Urothelium cell line (cell line): ENCODE data around the gene HPCAL4.

Experiments used
- DNase-seq: peaks from one replicate; pipeline ENCODE4 v3.0.0; 2011; ENCODE audit warnings: low spot score, mixed read lengths
- FAIRE-seq: peaks from 2 replicates; lab custom pipeline; 2011; peaks lifted over from hg19 to GRCh38; lab: Jason Lieb, UNC

Gene HPCAL4

DNA sequence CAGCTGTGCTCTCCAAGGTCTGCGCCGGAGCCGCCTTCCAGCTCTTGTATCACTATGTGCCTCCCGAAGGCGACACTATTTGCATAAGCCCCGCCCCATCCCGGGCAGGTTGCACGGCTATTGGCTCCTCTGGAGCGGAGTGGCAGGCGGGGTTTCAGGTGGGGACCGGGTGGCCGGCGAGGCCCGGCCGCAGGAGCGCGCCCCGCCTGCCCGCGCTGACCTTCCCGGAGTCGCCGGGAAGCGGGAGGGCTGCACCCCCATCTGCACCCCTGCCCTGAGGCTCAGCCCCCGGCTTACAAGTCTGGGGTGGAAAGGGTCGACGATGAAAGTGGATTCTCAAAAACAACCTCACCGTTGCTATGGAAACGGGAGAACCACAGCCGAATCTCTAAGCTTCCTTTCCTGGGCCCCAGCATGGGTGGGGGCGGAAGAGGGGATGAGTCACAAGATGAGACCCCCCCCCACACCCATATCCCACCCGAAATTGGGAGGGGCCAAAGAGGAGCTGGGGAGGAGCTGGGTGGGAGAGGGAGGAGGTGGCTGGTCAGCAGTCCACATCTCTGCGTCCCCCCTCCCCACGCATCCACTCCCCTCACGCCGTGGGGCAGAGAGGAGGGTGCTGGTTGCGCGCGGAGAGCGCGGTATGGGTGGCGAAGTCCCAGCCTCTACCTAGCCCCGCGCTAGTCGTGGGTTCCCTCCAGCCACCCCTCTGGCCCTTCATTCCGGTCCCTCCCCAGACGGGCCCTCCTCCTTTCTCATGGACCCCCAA, at the start of gene HPCAL4:
Gene HPCAL4, minus strand, starts transcription at position 51 of the 769 bp plus-strand sequence. CDS start 6,830 bp downstream, outside the sequence.
- DNase-seq (peak; percentile 95), FAIRE-seq (peak; percentile 96)

DNA sequence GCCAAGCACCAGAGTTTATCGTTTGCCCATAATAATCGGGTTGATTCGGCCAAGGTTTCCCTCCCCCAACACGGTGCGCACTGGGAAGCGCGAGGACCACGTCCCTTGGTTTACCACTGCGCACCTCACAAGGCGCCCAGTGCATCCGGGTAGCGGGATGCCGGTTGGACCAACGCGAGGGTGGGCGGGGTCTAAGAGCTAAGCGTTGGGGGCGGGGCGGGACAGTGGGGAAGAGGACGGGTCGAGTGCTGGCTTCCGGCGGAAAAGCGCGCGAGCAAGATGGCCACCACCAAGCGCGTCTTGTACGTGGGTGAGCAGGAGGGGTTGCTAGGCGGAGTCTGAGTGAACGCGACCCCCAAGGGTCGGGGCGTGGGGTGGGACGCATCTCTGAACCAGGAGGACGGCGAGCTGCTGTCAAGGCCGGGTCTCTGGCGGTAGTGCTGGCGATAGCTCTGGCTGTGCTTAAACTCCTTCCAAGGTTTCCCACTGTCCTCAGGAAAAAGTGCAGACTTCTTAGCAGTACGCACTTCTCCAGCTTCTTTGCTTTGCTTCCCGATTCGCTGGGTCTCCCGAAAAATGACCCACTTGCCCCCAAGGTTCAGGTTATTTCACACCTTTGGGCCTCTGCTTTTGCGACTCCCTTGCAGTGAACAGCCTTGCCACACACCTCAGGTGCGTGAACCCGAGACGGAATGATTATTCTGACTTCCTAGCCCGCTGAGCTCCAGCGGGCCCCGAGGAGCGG, 47.6 kb upstream of the HPCAL4 start, which contains the start of gene PPIE:
Gene PPIE, plus strand, starts transcription at position 261 of the 745 bp plus-strand sequence. Its CDS starts 19 bp downstream, at position 280.
- DNase-seq (peak; percentile 95), FAIRE-seq (peak; percentile 97)

DNA sequence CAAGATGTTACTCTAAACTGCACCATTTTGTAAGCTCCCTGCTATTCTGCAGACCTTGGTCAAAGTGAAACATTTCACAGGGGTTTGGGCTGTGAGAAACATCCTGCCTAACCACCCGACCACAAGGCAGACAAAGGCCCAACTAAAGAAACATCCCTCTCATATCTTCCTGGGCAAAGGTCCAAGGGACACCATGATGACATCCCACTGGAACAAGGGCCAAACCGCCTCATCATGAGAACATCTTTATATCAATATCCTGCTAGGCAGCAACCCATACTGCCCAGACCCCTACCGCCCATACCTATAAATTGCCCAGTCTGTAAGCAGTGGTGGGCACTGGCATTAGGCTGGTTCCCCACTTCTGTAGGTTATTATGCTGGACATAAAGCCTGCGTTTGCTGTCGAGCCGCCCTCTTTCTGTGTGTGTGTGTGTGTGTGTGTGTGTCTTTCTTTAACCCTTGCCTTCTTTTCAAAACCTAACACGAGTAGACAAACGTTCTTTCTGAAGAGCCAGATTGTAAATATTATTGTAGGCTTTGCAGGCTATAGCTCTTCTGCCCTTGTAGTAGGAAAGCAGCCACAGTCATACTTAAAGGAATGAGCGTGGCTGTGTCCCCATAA, 46.4 kb upstream of the HPCAL4 start:
- DNase-seq: no peak
- peak; percentile 17 for FAIRE-seq

DNA sequence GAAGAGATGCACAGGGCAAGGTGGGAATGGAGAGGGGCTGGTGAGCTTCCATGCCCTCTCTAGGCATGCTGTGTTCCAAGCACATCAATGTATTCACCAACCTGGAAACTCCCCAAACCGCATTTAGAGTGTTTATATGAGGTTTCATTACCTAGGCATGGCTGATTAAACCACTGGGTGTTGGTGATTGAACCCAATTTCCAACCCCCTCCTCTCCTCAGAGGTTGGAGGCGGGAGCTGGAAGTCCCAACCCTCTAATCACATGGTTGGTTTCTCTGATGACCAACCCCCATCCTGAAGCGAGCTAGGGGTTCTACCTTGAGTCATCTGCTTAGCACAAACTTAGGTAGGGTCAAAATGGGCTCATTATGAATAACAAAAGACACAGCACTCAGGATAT, 44.5 kb upstream of the HPCAL4 start:
- no peak for FAIRE-seq

DNA sequence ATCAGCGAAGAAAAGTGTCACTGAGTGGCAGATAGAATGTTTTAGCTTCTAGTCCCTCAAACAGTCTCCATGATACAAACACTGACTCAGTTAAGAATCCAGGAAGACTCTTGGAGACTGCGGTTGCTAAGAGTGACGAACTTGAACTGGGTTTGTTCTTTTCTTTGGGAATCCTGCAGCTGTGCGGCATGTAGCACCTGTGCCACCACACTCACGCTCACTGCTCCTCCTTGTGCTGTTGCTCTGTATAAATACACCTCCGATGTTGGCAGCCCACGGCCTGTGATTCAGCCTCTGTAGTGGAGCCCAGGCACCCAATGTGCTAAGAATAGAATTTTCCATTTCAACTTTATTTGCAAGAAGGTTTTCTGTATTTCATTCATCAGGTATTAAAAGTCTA, 41.9 kb upstream of the HPCAL4 start:
- FAIRE-seq (no peak), DNase-seq (no peak)

More for the DNA sequence above, 44.5 kb upstream of the HPCAL4 start:
- no peak for DNase-seq

DNA sequence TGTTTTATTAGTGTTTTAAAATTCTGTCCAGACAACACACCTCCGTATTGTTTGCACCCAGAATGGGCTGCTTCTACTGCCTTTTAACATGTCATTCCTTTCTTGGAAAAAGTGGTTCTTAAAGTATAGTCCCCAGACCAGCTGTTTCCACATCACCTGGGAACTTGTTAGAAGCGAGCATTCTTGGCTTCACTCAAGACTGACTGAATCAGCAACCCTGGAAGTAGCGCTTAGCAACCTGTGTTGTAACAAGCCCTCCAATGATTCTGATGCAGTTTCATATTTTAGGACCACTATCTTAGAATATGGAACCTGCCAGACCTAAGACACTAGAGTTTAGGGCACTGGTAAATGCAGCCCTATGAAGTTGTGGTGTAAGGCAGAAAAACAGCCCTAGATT, 41.5 kb upstream of the HPCAL4 start:
- DNase-seq (no peak), FAIRE-seq (no peak)

DNA sequence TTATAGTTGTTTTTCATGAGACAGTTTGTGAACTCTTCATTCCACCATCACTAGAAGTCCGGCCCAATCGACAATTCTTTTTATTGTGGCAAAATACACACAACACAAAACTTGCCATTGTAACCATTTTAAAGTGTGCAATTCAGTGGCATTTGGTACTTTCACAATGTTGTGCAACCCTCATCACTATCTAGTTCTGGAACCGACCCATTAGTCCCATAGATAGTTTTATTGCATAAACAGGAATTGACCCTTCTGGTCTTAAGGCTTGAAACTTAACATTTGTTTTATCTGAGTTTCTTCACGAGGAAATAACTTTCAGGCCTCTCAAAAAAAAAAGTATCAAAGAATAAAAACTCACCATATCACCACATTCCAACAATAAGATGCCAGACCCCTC, 38.6 kb upstream of the HPCAL4 start:
- no peak for FAIRE-seq

DNA sequence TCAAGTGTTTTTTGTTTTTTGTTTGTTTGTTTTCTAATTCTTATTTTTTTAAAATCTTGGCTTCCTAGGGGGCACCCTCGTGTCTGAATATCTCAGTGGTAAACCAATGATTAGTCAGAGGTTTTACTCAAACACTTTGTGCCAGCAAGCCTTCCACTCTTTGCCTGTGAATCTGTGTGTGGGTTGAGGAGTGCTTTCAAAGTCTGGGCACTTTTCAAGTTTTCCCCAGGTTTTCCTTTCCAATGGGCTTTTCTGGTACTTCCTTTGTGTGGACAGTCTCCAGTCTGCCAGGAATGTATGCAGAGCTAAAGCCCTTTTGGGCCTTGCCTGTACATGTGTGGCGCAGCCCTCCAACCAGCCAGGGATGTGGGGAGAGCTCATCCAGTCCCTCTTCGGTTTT, 37.8 kb upstream of the HPCAL4 start:
- no peak for FAIRE-seq
- DNase-seq: no peak

More for the DNA sequence above, 38.6 kb upstream of the HPCAL4 start:
- no peak for DNase-seq

DNA sequence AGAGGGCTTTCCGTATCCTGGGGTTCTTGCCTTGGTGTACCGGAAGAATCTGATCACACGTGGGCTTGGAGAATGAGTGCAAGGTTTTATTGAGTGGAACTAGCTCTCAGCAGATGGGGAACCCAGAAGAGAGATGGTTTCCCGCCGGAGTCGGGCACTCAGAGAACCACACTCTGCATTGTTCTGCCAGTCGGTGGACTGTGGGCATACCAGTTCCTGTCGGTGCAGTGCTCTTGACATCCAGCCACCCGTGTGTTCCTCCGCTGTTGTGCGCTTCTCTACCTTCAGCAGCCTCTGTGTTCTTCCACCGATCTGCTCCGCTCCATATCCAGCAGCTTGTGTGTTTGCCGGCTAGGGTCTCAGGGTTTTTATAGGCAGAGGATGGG, 36.7 kb upstream of the HPCAL4 start:
- DNase-seq: no peak
- FAIRE-seq: peak; percentile 53

DNA sequence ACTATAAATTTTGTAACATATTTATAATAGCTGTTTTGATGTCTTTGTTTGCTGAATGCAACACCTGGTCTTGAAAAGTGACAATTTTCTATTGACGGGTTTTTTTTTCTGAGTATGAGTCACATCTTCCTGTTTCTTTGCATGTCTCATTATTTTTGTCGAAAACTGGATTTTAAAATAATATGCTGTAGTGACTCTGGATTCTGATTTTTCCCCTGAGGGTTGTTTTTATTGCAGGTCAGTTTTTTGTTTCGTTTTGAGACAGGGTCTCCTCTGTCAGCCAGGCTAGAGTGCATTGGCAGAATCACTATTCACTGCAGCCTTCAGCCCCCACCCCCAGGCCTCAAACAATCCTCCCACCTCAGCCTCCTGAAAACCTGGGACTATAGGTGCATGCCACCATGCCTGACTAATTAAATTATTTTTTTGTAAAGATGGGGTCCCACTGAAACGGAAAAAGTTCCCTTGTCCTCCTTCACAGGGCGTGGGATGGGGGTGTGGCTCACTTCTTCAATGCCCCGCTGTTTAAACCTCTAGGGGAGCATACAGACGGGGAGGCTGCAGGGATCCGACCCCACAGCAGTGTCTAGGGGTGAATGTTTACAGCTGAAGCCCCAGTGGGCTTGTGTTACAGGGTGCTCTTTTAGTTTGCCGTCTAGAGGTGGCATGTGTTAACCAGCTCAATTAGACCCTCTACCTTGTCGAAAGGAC, 36.1 kb upstream of the HPCAL4 start:
- FAIRE-seq: no peak
- no peak for DNase-seq

DNA sequence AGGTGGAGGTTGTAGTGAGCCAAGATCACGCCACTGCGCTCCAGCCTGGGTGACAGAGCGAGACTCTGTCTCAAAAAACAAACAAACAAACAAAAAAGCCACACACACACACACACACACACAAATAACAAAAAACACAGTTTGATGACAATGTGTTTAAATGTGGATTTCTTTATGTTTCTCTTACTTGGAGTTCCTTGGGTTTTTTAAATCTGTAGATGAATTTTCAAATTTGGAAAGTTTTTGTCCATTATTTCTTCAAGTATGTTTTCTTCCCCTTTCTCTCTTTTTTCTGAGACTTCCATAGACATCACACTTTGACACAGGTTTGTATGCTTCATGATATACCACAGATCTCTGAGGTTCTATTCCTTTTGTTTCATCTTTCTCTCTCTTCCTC, 35.4 kb upstream of the HPCAL4 start:
- no peak for FAIRE-seq

DNA sequence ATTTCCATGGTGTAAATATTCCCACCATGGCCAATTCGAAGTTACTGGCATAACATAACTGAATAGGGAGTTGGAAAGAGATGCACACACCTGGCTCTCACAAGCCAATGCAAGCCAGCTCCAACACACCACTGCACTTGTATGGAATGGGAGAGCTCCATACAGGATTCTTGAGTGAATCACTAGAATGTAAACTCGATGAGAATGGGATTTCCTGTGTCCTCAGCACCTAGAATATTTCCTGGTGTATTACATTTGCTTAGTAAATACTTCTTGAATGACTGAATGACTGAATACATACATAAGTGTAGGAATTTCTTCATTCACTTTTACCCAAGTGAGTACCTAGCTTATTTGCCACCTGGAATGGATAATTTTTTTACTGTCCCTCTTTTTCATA, 31.3 kb upstream of the HPCAL4 start:
- DNase-seq: no peak
- no peak for FAIRE-seq

More for the DNA sequence above, 35.4 kb upstream of the HPCAL4 start:
- DNase-seq: no peak

DNA sequence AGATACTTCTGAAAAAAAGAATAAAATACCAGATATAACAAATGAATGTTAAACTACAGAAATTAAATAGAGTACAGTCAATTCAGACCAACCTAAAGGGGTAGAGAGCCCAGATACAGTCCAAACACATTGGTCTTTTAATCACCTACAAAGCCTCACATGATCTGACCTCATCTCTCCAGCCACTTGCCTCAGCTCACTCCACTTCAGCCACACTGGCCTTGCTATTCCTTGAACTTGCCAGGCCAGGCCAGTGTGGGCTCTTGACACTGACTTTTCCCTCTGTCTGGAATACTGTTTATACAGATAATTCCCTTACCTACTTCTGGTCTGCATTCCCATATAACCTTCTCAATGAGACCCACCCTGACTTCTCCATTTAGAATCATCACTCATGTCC, 30.4 kb upstream of the HPCAL4 start:
- FAIRE-seq: no peak
- no peak for DNase-seq

DNA sequence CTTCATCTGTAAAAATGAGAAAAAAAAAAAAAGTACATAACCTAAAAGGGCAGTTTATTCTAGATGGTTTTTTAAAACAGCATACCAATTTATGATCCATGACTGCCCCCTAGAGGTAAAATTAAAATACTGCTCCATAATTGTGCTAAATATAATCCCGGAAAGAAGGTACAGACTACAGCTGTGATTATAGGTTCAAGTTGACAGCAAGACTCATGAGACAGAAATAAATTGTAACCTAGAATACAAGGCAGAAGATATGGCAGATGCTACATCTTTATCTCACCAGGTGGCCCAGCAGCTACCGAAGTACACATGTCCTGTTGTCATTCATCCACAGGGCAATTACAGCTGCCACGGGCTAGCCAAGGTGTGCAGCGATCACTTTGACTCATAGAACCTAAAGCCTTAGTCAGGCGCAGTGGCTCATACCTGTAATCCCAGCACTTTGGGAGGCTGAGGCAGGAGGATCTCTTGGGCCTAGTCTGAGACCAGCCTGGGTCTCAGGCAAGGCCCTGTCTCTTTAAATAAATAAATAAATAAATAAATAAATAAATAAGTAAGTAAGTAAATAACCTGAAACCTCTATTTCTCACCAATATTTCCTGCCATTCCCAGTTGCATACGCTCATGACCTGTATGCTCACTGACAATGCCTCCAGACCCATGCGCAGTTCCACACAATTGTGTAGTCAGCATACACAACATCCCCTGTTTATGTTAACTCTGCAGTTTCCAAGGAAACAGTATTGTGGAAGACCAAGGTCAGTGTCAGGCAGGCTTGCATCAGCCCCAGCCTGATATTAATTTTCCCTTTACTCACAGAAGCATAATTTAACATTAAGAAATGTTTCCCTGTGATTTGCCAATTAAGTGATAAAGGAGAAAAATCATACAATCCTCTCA, 29.1 kb upstream of the HPCAL4 start:
- DNase-seq (peak; percentile 45), FAIRE-seq (no peak)

DNA sequence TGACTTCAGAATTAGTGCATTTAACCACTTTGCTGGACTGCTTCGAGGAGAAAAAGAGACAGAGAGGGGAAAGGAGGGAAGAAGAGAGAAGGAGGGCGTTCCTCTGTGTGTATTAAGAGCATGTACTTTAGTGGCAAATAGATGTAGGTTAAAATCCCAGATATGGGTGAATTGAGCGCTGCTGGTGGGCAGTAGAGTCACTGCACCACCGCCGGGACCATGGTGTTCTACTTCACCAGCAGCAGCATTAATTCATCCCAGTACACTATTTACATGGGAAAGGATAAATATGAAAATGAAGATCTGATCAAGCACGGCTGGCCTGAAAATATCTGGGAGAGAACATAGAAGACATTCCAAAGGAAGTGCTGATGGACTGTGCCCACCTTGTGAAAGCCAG, 26.6 kb upstream of the HPCAL4 start:
- FAIRE-seq (no peak), DNase-seq (no peak)

DNA sequence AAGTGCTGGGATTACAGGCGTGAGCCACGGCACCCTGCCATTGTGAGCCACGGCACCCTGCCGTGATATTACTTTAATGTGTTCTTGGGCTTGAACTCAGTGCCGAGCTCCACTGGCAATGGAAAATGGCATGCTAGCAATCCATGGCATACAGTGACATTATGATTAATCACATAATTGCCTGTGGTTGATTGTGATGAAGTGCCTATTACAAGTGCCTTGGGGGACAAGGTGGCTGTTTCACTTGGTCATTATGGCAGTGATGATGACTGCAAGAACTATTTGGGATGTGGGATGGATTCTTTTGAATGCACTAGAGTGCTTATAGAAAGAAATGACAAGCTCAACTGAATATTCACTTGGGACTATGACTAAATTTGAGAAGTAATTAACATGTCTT, 22.3 kb upstream of the HPCAL4 start:
- DNase-seq (no peak), FAIRE-seq (no peak)

DNA sequence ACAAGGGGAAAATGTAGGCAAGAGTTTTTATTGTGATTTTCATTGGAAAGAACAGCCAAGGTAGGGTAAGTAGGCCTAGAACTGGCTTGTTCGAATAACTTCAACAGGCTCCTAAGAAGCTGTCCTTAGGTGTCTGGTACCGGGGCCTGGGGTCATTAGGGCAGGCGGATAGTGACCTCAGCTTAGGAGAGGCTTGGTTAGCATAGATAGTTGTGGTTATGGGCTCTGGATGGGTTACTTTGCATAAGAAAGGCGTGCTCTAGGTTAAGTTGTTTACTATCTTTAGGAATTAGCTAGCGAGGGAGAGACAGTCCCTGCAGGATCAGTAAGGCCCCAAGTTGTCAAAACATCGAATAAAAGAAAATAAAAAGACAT, 20.7 kb upstream of the HPCAL4 start:
- no peak for DNase-seq
- no peak for FAIRE-seq

DNA sequence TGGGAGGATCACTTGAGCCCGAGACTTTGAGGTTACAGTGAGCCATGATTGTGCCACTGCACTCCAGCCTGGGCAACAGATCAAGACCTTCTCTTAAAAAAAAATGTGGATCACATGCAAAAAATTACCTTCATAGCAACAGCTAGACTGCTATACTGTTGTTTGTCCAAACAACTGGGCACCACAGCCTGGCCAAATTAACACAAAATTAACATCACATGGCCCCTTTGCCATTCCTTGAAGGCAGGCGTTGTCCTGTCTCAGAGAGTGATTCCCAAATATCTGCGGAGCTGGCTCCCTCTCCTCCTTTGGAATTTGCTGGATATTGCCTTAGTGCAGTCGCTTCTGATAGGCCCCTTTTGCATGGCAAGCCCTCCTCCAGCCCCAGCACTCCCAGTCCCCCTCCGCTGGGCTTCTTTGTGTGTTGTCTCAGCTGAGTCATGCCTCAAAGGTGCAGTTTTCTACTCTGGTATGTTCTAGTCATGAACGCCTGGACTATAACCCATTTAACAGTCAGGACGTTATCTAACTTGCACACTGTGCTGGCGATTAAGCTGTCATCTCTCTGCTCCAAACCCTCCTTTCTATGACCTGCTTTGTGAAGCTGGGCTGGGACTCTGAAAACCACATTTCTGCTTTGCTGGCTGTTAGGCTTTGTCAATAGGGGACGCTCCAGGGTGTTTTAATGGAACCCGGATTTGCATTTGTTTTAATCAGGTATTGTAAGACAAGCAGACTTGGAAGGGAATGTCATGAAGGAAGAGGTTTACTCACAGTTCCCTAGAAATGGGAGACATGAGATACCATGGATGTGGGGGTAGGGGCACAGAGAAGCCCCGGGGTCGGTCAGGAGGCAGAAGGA, 20.1 kb upstream of the HPCAL4 start:
- FAIRE-seq (no peak), DNase-seq (no peak)

DNA sequence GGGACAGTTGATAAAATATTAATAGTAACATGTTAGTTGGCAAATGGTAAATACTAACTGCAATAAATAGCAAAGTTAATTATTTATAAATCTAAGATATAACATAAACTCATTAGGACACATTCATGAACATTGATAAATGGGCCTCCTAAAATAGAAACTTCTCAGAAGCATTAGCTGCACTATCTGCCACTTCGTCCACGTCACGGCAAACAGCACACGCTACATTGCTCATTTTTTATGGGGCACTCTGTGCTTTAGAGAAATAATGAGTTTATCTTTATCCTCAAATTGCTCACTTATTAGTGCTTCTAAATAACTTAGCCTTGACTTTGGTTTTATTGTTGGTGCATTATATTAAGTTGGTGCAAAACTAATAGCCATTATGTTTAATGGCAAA, 16.3 kb upstream of the HPCAL4 start:
- FAIRE-seq (no peak), DNase-seq (no peak)
